CD14-positive monocyte (primary cell): ENCODE measurements around the gene SSU72. TPM values are rescaled to one million over a fixed set of nuclear protein-coding genes. Genes with fewer than 3 reads are reported as not detected.
"Not testable (repeated sequence)": the region's sequence is repeated elsewhere in the genome, so short reads cannot be mapped to it uniquely, and the experiment has no call there.

ENCODE experiments used
- DNase-seq, 3 donors: peaks; one replicate each; pipeline ENCODE4 v3.0.0-alpha.2; 2011 to 2022
- H2AFZ ChIP-seq: 2 replicates; pipeline ENCODE4 v1.6.0; 2012; ENCODE audit warnings: mild to moderate bottlenecking, low read depth, low read length, inconsistent platforms; ENCODE audit not compliant: insufficient read depth, poor library complexity, severe bottlenecking
- H3K27ac ChIP-seq, 2 donors: 1 replicate in 1 of 2; 2 replicates in 1 of 2; pipeline ENCODE4 v1.5.1; 2012 to 2013; ENCODE audit warnings: low read length in 2 of 2, control low read depth in 1 of 2, inconsistent platforms in 1 of 2, low read depth in 1 of 2, mild to moderate bottlenecking in 1 of 2
- H3K27me3 ChIP-seq, 2 donors: one replicate each; pipeline versions ENCODE4 v1.6.0 to v1.6.1; 2011 to 2013; ENCODE audit warnings: low read length in 2 of 2; ENCODE audit not compliant: control insufficient read depth in 2 of 2, insufficient read depth in 2 of 2
- H3K36me3 ChIP-seq, 2 donors: replicated peaks in 1 of 2; 1 replicate in 1 of 2; 2 replicates in 1 of 2; pipeline versions ENCODE4 v1.5.1 to v1.6.1; 2012 to 2013; ENCODE audit warnings: low read length in 2 of 2, control low read depth in 1 of 2, inconsistent platforms in 1 of 2, mild to moderate bottlenecking in 1 of 2; ENCODE audit not compliant: insufficient read depth in 2 of 2, control insufficient read depth in 1 of 2
- H3K4me1 ChIP-seq, 2 donors: 1 replicate in 1 of 2; 2 replicates in 1 of 2; pipeline versions ENCODE4 v1.5.1 to v1.6.1; 2012 to 2013; ENCODE audit warnings: low read length in 2 of 2, control low read depth in 1 of 2, inconsistent platforms in 1 of 2, mild to moderate bottlenecking in 1 of 2, moderate library complexity in 1 of 2; ENCODE audit not compliant: insufficient read depth in 2 of 2, control insufficient read depth in 1 of 2
- H3K4me2 ChIP-seq: replicated peaks from 2 replicates; pipeline ENCODE3; 2012; ENCODE audit warnings: low read length, moderate library complexity, mild to moderate bottlenecking; ENCODE audit not compliant: poor library complexity, severe bottlenecking; ENCODE audit errors: extremely low read depth
- H3K4me3 ChIP-seq, 3 experiments: fragments of 200-600 bp in 1 of 3; sonication (generic) in 1 of 3; replicated peaks in 1 of 3; 1 replicate in 2 of 3; 2 replicates in 1 of 3; pipeline ENCODE4 v1.5.1; 2011 to 2013; ENCODE audit warnings: low read length in 3 of 3, mild to moderate bottlenecking in 3 of 3, control low read depth in 2 of 3, low read depth in 2 of 3, inconsistent platforms in 1 of 3, moderate library complexity in 1 of 3
- H3K79me2 ChIP-seq: 2 replicates; pipeline ENCODE4 v1.6.0; 2012; ENCODE audit warnings: mild to moderate bottlenecking, control low read depth, inconsistent platforms, low read length, moderate library complexity; ENCODE audit not compliant: insufficient read depth
- H3K9ac ChIP-seq: 2 replicates; pipeline ENCODE4 v1.6.0; 2017; ENCODE audit warnings: low read length, mild to moderate bottlenecking; ENCODE audit not compliant: insufficient read depth, poor library complexity, severe bottlenecking
- H3K9me3 ChIP-seq, 2 donors: replicated peaks in 1 of 2; 1 replicate in 1 of 2; 2 replicates in 1 of 2; pipeline versions ENCODE4 v1.5.1 to v1.6.1; 2012 to 2013; ENCODE audit warnings: low read length in 2 of 2, control low read depth in 1 of 2; ENCODE audit not compliant: control insufficient read depth in 1 of 2, insufficient read depth in 1 of 2
- H4K20me1 ChIP-seq: 2 replicates; pipeline ENCODE4 v1.6.0; 2012; ENCODE audit warnings: mild to moderate bottlenecking, low read length, control low read depth, moderate library complexity; ENCODE audit not compliant: insufficient read depth
- H3K27ac Mint-ChIP-seq, 7 donors: one replicate each; pipeline ENCODE4 v1.8.0; 2020; ENCODE audit warnings: mild to moderate bottlenecking in 7 of 7, mixed read lengths in 7 of 7, moderate library complexity in 6 of 7, inconsistent platforms in 2 of 7
- H3K27me3 Mint-ChIP-seq, 3 donors: one replicate each; pipeline ENCODE4 v1.8.0; 2021 to 2022; ENCODE audit warnings: low read depth in 3 of 3, mild to moderate bottlenecking in 3 of 3, mixed read lengths in 3 of 3, moderate library complexity in 3 of 3, inconsistent platforms in 1 of 3
- H3K36me3 Mint-ChIP-seq, 2 donors: one replicate each; pipeline ENCODE4 v1.8.0; 2020; ENCODE audit warnings: mixed read lengths in 2 of 2, inconsistent platforms in 1 of 2, mild to moderate bottlenecking in 1 of 2
- H3K4me1 Mint-ChIP-seq: one replicate; pipeline ENCODE4 v1.8.0; 2020; ENCODE audit warnings: mild to moderate bottlenecking, mixed read lengths
- H3K4me3 Mint-ChIP-seq, 2 donors: one replicate each; pipeline ENCODE4 v1.8.0; 2020; ENCODE audit warnings: mild to moderate bottlenecking in 2 of 2, mixed read lengths in 2 of 2, moderate library complexity in 1 of 2
- H3K9me3 Mint-ChIP-seq, 7 donors: one replicate each; pipeline ENCODE4 v1.8.0; 2020 to 2022; ENCODE audit warnings: mixed read lengths in 7 of 7, mild to moderate bottlenecking in 6 of 7, moderate library complexity in 6 of 7, inconsistent platforms in 2 of 7
- WGBS: methylation state at CpG from one replicate; pipeline ENCODE4 v1.1.5; 2013; ENCODE audit warnings: missing lambda C conversion rate; ENCODE audit not compliant: insufficient coverage; 5-methylcytosine and 5-hydroxymethylcytosine counted together
- intact Hi-C, 2 donors: fragments of 100-400 bp; cut with micrococcal nuclease; formaldehyde crosslinking; loops; one replicate each; pipeline versions ENCODE4 v1.15.0 to v1.15.1; 2023
- polyA plus RNA-seq, 3 donors: library from polyadenylated mRNA; depleted of rRNA in 1 of 3; unstranded in 2 of 3; stranded (reverse) in 1 of 3; fragments of 300-500 nt in 2 of 3; fragments of >200 nt in 1 of 3; fragmentation: Illumina TruSeq in 2 of 3; gene quantifications; 1 replicate in 2 of 3; 2 replicates in 1 of 3; pipeline ENCODE4 v1.2.3, GENCODE V29; 2012 to 2021
- TF ChIP-seq, protein P1 (sequence below): fragments of 200-600 bp; IDR thresholded peaks from one replicate; pipeline ENCODE4 v1.8.0; 2022; ENCODE audit warnings: antibody characterized with exemption, mild to moderate bottlenecking

SSU72 gene
- polyA plus RNA-seq, 3 donors = 88.1 to 168 (median 138) TPM

- Histone ChIP-seq H3K27ac (no peak overlapping the region), H3K79me2 (no peaks in the 10 kb centered on the region), H3K4me2 (no peak overlapping the region), H4K20me1 (no peaks in the 10 kb centered on the region), H3K9me3 (peaks cover 6 to 28% of the 10 kb centered on the region in 2 donors), H3K4me3 (no peak overlapping the region), H3K27me3 (no peaks in the 10 kb centered on the region), H3K36me3 (peaks cover 27 to 35% of the 10 kb centered on the region in 2 donors), H3K4me1 (peaks cover 0 to 3% of the 10 kb centered on the region in 2 donors), H3K9ac (no peak overlapping the region), H2AFZ (no peak overlapping the region)
- intact Hi-C loops = no loop called here
- no peak for DNase-seq
- 97% methylated on average over 30 of the region's 37 CpGs for WGBS
- Mint-ChIP-seq H3K4me1 (peaks cover 4% of the 10 kb centered on the region), H3K36me3 (peaks cover 31 to 70% of the 10 kb centered on the region in 2 donors), H3K27ac (no peak overlapping the region), H3K9me3 (peaks cover 17 to 26% (median 21%) of the 10 kb centered on the region in 7 donors), H3K4me3 (no peak overlapping the region), H3K27me3 (no peaks in the 10 kb centered on the region)
- TF ChIP-seq, protein P1, sequence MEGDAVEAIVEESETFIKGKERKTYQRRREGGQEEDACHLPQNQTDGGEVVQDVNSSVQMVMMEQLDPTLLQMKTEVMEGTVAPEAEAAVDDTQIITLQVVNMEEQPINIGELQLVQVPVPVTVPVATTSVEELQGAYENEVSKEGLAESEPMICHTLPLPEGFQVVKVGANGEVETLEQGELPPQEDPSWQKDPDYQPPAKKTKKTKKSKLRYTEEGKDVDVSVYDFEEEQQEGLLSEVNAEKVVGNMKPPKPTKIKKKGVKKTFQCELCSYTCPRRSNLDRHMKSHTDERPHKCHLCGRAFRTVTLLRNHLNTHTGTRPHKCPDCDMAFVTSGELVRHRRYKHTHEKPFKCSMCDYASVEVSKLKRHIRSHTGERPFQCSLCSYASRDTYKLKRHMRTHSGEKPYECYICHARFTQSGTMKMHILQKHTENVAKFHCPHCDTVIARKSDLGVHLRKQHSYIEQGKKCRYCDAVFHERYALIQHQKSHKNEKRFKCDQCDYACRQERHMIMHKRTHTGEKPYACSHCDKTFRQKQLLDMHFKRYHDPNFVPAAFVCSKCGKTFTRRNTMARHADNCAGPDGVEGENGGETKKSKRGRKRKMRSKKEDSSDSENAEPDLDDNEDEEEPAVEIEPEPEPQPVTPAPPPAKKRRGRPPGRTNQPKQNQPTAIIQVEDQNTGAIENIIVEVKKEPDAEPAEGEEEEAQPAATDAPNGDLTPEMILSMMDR = no peak
These were observed 46.1 kb downstream of the SSU72 start for GRCh38 chr1:1528301-1529267.

GRCh38 chr1:1527092-1527816, 47.4 kb downstream of the SSU72 start:
- H3K27me3 ChIP-seq = no peaks in the 10 kb centered on the region
- Mint-ChIP-seq H3K4me1 (no peaks in the 10 kb centered on the region), H3K27me3 (no peaks in the 10 kb centered on the region), H3K9me3 (peaks cover 17 to 23% (median 21%) of the 10 kb centered on the region in 7 donors), H3K36me3 (peaks cover 31 to 74% of the 10 kb centered on the region in 2 donors), H3K27ac (no peak overlapping the region), H3K4me3 (no peak overlapping the region)
- no peaks in the 10 kb centered on the region for H3K4me1 ChIP-seq
- peaks cover 6 to 22% of the 10 kb centered on the region in 2 donors for H3K9me3 ChIP-seq
- intact Hi-C loops = no loop called here
- no peaks in the 10 kb centered on the region for H4K20me1 ChIP-seq
- no peak for DNase-seq
- TF ChIP-seq, protein P1 = no peak
- no peak overlapping the region for H3K9ac ChIP-seq
- no peak overlapping the region for H3K4me3 ChIP-seq
- 94% methylated on average over 28 of the region's 31 CpGs for WGBS
- no peak overlapping the region for H3K4me2 ChIP-seq
- H3K36me3 ChIP-seq = peaks cover 27 to 35% of the 10 kb centered on the region in 2 donors
- no peak overlapping the region for H3K27ac ChIP-seq
- no peak overlapping the region for H2AFZ ChIP-seq
- H3K79me2 ChIP-seq = no peaks in the 10 kb centered on the region

DNA sequence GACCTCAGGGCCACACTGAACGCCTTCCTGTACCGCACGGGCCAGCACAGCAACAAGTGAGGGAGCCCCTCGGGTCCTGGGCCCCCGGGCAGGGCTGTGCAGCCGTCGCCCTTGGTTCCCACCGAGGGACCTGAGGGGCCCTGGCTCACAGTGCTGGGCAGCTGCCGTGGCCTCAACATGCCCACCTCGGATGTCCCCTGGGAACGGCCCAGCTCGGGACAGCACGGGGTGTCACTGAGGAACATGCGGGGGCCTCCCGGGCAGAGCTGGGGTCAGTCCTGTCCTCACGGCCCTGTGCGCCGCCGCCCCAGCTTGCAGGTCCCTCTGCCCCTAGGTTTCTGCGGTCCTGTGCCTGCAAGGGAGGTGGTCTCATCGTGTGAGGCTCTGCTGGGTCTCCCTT, 48.2 kb downstream of the SSU72 start:
- H3K9ac ChIP-seq, H3K4me1 ChIP-seq, H4K20me1 ChIP-seq, H3K27me3 Mint-ChIP-seq, intact Hi-C loops, DNase-seq, H3K4me2 ChIP-seq, H2AFZ ChIP-seq, H3K27me3 ChIP-seq, H3K27ac Mint-ChIP-seq, H3K79me2 ChIP-seq, H3K4me1 Mint-ChIP-seq, H3K27ac ChIP-seq, H3K4me3 ChIP-seq, H3K4me3 Mint-ChIP-seq: not testable (repeated sequence)
- H3K9me3 ChIP-seq = peaks cover 6 to 18% of the 10 kb centered on the region in 2 donors
- peaks cover 27 to 37% of the 10 kb centered on the region in 2 donors for H3K36me3 ChIP-seq
- WGBS = 100% methylated on average over 1 of the region's 21 CpGs
- H3K9me3 Mint-ChIP-seq = peaks cover 13 to 16% (median 15%) of the 10 kb centered on the region in 7 donors
- peaks cover 31 to 76% of the 10 kb centered on the region in 2 donors for H3K36me3 Mint-ChIP-seq
